HepG2 (cell line): ENCODE results near the gene G6PC3. TPM values are rescaled to one million over a fixed set of nuclear protein-coding genes. Genes with fewer than 3 reads are reported as not detected.
A peak's percentile ranks its signal among the peaks of the same experiment; 100 is the strongest.

Source experiments
- ATAC-seq: fragments of 200-7000 bp; cut with Tn5 transposase; 3 replicates; pipeline ENCODE4 v1.9.1; 2020; ENCODE audit warnings: mild to moderate bottlenecking, moderate library complexity
- BruUV-seq: library from RNA; stranded (reverse); fragments of 400-500 nt; replicated peaks from 2 replicates; lab custom pipeline; 2021; lab: Mats Ljungman, UMichigan
- CTCF ChIA-PET: fragments of 300-600 bp; formaldehyde crosslinking; extraction: SDS; loops from one replicate; lab custom pipeline; 2021; ENCODE audit warnings: low total read pairs, inconsistent platforms, low intra/inter-chr PET ratio; lab: Yijun Ruan, JAX
- POLR2A ChIA-PET: fragments of 350-600 bp; sonication (Branson Sonifier 250); formaldehyde crosslinking; loops from one replicate; lab custom pipeline; 2020; ENCODE audit warnings: antibody characterized with exemption, inconsistent platforms; lab: Yijun Ruan, JAX
- DNase-seq: peaks from one replicate; pipeline ENCODE4 v3.0.0-alpha.2; 2015; ENCODE audit warnings: low spot score
- FAIRE-seq: peaks from 3 replicates; lab custom pipeline; 2011; peaks lifted over from hg19 to GRCh38; lab: Jason Lieb, UNC
- H2AFZ ChIP-seq: one replicate; pipeline ENCODE4 v1.6.1; 2011; ENCODE audit warnings: low read length, inconsistent platforms
- H3K27ac ChIP-seq: fragments of 300-600 bp; 3 replicates; pipeline ENCODE4 v1.8.0; 2011; ENCODE audit warnings: mixed run types, mild to moderate bottlenecking, mixed read lengths, low read length, inconsistent platforms; ENCODE audit not compliant: insufficient read depth; ENCODE audit errors: extremely low read length
- H3K27me3 ChIP-seq, 2 experiments: fragments of 200-600 bp in 1 of 2; 2 replicates in 1 of 2; 3 replicates in 1 of 2; pipeline versions ENCODE4 v1.6.0 to v1.8.0; 2011; ENCODE audit warnings: low read length in 2 of 2, mild to moderate bottlenecking in 2 of 2, moderate library complexity in 2 of 2, inconsistent platforms in 1 of 2; ENCODE audit not compliant: insufficient read depth in 2 of 2, control insufficient read depth in 1 of 2
- H3K36me3 ChIP-seq, 2 experiments: fragments of 200-600 bp in 1 of 2; replicated peaks in 1 of 2; 2 replicates in 1 of 2; 3 replicates in 1 of 2; pipeline versions ENCODE4 v1.5.1 to v1.8.0; 2011; ENCODE audit warnings: low read length in 2 of 2, inconsistent platforms in 1 of 2; ENCODE audit not compliant: insufficient read depth in 2 of 2, control insufficient read depth in 1 of 2
- H3K4me1 ChIP-seq: 2 replicates; pipeline ENCODE4 v1.5.1; 2012; ENCODE audit warnings: low read length, inconsistent platforms; ENCODE audit not compliant: insufficient read depth
- H3K4me2 ChIP-seq: 2 replicates; pipeline ENCODE4 v1.6.0; 2011; ENCODE audit warnings: low read depth, low read length, inconsistent platforms
- H3K4me3 ChIP-seq, 3 experiments: fragments of 200-600 bp in 1 of 3; sonication (generic), shearing (Covaris generic) in 1 of 3; replicated peaks in 1 of 3; 2 replicates each; pipeline ENCODE4 v1.5.1; 2011 to 2016; ENCODE audit warnings: low read length in 3 of 3, inconsistent platforms in 2 of 3, low read depth in 2 of 3, mild to moderate bottlenecking in 2 of 3, control low read depth in 1 of 3, mixed read lengths in 1 of 3; ENCODE audit not compliant: insufficient read depth in 1 of 3
- H3K79me2 ChIP-seq: one replicate; pipeline ENCODE4 v1.6.1; 2011; ENCODE audit warnings: low read length, inconsistent platforms; ENCODE audit not compliant: insufficient read depth
- H3K9ac ChIP-seq: 2 replicates; pipeline ENCODE4 v1.6.0; 2011; ENCODE audit warnings: mild to moderate bottlenecking, low read depth, low read length, inconsistent platforms; ENCODE audit not compliant: insufficient read depth
- H3K9me3 ChIP-seq: 2 replicates; pipeline ENCODE4 v1.5.1; 2012; ENCODE audit warnings: mild to moderate bottlenecking, low read length
- H4K20me1 ChIP-seq: 2 replicates; pipeline ENCODE4 v1.6.0; 2011; ENCODE audit warnings: inconsistent platforms, mild to moderate bottlenecking, low read length, moderate library complexity; ENCODE audit not compliant: insufficient read depth
- FUBP1 ChIP-seq: sonication (generic); formaldehyde crosslinking; IDR thresholded peaks from 2 replicates; pipeline ENCODE4 v1.5.1; 2020; ENCODE audit warnings: missing genetic modification reagents, mild to moderate bottlenecking, borderline replicate concordance
- KMT2B ChIP-seq: IDR thresholded peaks from 2 replicates; pipeline ENCODE4 v1.6.1; 2016; ENCODE audit warnings: missing genetic modification reagents, missing compliant biosample characterization
- NRL ChIP-seq: sonication (generic); formaldehyde crosslinking; IDR thresholded peaks from 2 replicates; pipeline ENCODE4 v1.5.0; 2020; ENCODE audit warnings: missing genetic modification reagents, mild to moderate bottlenecking, moderate library complexity, borderline replicate concordance
- PITX1 ChIP-seq: sonication (generic); formaldehyde crosslinking; IDR thresholded peaks from 2 replicates; pipeline ENCODE4 v1.5.1; 2020; ENCODE audit warnings: mild to moderate bottlenecking, missing genetic modification reagents
- ZBTB39 ChIP-seq: sonication (generic); formaldehyde crosslinking; IDR thresholded peaks from 2 replicates; pipeline ENCODE4 v1.5.0; 2020; ENCODE audit warnings: missing genetic modification reagents
- ZNF431 ChIP-seq: sonication (generic); formaldehyde crosslinking; IDR thresholded peaks from 2 replicates; pipeline ENCODE4 v1.9.0; 2022; ENCODE audit warnings: missing genetic modification reagents, low read depth, mild to moderate bottlenecking, borderline replicate concordance
- ZNF883 ChIP-seq: sonication (generic); formaldehyde crosslinking; IDR thresholded peaks from 2 replicates; pipeline ENCODE4 v1.5.1; 2020; ENCODE audit warnings: mild to moderate bottlenecking, missing genetic modification reagents; ENCODE audit errors: not compliant biosample characterization
- ZSCAN20 ChIP-seq: sonication (generic); formaldehyde crosslinking; IDR thresholded peaks from 2 replicates; pipeline ENCODE4 v1.4.0; 2020; ENCODE audit warnings: missing genetic modification reagents, mild to moderate bottlenecking, borderline replicate concordance
- WGBS: methylation state at CpG from one replicate; pipeline ENCODE4 v1.1.6; 2017; ENCODE audit warnings: low lambda C conversion rate; 5-methylcytosine and 5-hydroxymethylcytosine counted together
- in situ Hi-C: cut with HindIII; loops from 2 replicates; pipeline ENCODE4 v1.10.0; 2017; ENCODE audit warnings: low pct_unique_long_range_greater_than_20kb; ENCODE audit not compliant: extremely low pct_ligation_motif_present
- intact Hi-C: fragments of 100-400 bp; cut with micrococcal nuclease; formaldehyde crosslinking; loops from one replicate; pipeline ENCODE4 v1.10.0; 2022; ENCODE audit not compliant: unreplicated experiment
- polyA plus RNA-seq, 8 experiments: library from polyadenylated mRNA; depleted of rRNA in 3 of 8; stranded (reverse) in 7 of 8; unstranded in 1 of 8; fragments of >200 nt; fragmentation: Illumina TruSeq in 4 of 8; extraction: Trizol in 4 of 8; gene quantifications; 2 replicates each; pipeline versions ENCODE4 v1.2.1 to v1.2.3, GENCODE V29; 2011 to 2016; ENCODE audit warnings: low read depth in 4 of 8, missing spikeins in 1 of 8, mixed read lengths in 1 of 8; ENCODE audit not compliant: insufficient read depth in 1 of 8
- total RNA-seq, 5 experiments: library from RNA; depleted of rRNA; stranded (reverse); fragments of >200 nt; fragmentation: Illumina TruSeq; extraction: Trizol; gene quantifications; 2 replicates each; pipeline ENCODE4 v1.2.3, GENCODE V29; 2016; ENCODE audit warnings: low read depth in 1 of 5

The G6PC3 gene
- total and polyA plus RNA-seq, 2 of the 13 experiments (the other 11 are each of a cell fraction or from before 2014, with no cell fraction given) = 38.5 to 75.8 TPM

- no peak for TF ChIP-seq ZBTB39 (CRISPR knock-in tag)
- peak; percentile 60; the same call in 1 of the 2 replicates for TF ChIP-seq PITX1 (CRISPR knock-in tag)
Measured at GRCh38 chr17:44076716-44077594, 6.4 kb downstream of the G6PC3 start (continued).

- Histone ChIP-seq H3K4me2 (no peak overlapping the region), H3K9ac (no peak overlapping the region), H3K36me3 (peaks cover 23 to 57% of the 10 kb centered on the region in 2 experiments), H3K9me3 (no peaks in the 10 kb centered on the region), H3K79me2 (no peaks in the 10 kb centered on the region), H3K27ac (peak overlapping the region; percentile 37), H3K4me1 (peaks cover 27% of the 10 kb centered on the region), H2AFZ (no peak overlapping the region), H3K4me3 (no peak overlapping the region), H3K27me3 (no peaks in the 10 kb centered on the region), H4K20me1 (no peaks in the 10 kb centered on the region)
- POLR2A ChIA-PET = interaction anchor here (1.0 to 2.6 kb wide), 2 partner anchors 10 to 34 kb away, joined by 6 to 8 read pairs; no protein-coding TSS in a partner anchor
- 82% methylated on average over 4 of the region's 4 CpGs for WGBS
- CTCF ChIA-PET = no interaction called here
- in situ Hi-C loops (no loop called here), intact Hi-C loops (no loop called here)
- ATAC-seq (peak; percentile 3; the same call in 2 of the 3 replicates), FAIRE-seq (no peak), DNase-seq (no peak)
- TF ChIP-seq ZNF883 (peak; percentile 25), NRL (0 out of 2 replicates have a peak, but pooled peaks have one; percentile 38), ZSCAN20 (CRISPR knock-in tag) (no peak), KMT2B (no peak), FUBP1 (CRISPR knock-in tag) (0 out of 2 replicates have a peak, but pooled peaks have one; percentile 16), ZNF431 (CRISPR knock-in tag) (0 out of 2 replicates have a peak, but pooled peaks have one; percentile 11)
- BruUV-seq = no TSS peak
Measured at GRCh38 chr17:44077595-44077909, 7.0 kb downstream of the G6PC3 start.
